GM20431 (cell line): ENCODE results near the gene DMRTC2.

Source experiments
- in situ Hi-C: fragments of 300-500 bp; cut with MseI, MboI; formaldehyde crosslinking; loops from one replicate; pipeline ENCODE4 v1.15.0; 2020; ENCODE audit warnings: low sequenced_read_pairs; ENCODE audit not compliant: unreplicated experiment

DMRTC2 gene

DNA sequence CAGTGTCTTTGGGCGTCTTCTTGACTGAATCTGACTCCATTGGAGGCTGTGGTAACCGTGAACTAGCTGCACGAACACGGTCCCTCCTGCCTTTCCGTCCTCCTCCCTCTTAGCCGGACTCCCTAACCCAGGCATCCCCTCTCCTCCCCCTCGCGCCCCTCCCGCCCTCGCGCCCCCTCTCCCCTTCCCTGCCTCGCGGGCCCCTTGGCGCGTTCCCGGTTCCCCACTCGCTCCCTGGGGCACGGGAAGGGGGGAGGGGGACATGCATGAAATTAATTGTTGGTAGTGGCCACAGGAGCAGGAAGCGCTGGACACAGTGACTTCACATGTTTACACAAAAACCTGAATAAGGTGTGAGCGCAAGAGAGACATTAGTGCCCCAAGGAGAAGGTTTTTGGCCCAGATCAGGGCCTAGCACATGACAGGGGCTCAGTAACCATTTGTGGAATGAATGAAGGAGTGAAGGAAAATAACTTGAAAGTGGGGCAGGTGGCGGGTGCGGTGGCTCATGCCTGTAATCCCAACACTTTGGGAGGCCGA, 279 bp downstream of the DMRTC2 start:
- in situ Hi-C loops, result no loop called here

DNA sequence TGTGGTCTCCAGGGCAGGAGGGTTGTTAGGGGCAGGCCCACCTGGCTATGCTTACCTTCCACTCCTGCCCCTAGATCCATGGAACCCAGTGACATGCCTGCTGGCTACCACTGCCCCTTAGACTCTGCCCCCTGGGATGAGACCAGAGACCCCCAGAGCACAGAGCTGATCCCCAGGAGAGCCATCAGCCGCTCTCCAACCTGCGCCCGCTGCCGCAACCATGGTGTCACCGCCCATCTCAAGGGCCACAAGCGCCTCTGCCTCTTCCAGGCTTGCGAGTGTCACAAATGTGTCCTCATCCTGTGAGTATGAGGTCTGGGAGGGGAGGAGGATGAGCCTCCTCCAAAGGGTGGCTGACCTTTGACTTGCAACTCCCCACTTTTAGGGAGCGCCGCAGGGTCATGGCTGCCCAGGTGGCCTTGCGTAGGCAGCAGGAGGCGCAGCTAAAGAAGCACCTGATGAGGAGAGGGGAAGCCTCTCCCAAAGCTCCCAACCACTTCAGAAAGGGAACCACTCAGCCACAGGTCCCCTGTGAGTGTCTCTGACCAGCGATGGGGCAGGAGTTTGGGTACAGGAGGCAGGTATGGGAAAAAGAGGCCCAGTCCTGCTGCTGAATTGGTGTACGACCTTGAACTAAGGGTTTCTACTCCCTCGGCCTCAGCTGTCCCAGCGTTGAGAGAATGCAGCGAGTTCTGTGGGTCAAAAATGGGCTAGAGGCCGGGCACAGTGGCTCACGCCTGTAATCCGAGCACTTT, 2.7 kb downstream of the DMRTC2 start:
- in situ Hi-C loops, result no loop called here

DNA sequence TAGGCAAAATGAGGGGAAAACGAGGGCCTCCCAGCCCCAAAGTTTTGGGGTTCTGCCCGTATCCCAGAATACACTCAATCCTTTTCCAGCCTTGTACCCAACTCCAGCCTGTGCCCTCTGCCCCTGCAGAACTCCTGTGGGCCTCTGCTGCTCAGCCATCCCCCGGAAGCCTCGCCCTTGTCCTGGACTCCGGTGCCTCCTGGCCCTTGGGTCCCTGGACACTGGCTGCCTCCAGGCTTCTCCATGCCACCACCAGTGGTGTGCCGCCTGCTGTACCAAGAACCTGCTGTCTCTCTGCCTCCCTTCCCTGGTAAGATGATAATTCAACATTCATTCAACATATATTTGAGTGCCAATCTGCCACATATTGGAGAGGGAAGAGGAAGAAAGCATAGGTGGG, 3.8 kb downstream of the DMRTC2 start:
- in situ Hi-C loops, result no loop called here

DNA sequence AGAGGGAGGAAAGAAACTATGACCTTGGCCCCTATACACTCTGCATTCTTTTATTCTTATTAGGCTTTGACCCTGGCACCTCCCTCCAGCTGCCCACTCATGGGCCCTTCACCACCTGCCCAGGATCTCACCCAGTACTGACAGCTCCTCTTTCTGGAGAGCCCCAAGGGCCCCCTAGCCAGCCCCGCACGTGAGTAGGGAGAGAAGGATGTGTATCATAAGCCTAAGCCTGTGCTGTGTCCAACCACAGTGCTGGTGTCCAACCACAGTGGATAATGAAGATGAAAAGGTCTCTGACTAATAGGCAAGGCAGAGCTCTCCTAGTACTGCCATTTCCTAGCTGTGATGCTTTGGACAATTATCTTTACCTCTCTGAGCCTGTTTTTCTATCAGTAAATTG, 4.2 kb downstream of the DMRTC2 start:
- in situ Hi-C loops, result no loop called here

DNA sequence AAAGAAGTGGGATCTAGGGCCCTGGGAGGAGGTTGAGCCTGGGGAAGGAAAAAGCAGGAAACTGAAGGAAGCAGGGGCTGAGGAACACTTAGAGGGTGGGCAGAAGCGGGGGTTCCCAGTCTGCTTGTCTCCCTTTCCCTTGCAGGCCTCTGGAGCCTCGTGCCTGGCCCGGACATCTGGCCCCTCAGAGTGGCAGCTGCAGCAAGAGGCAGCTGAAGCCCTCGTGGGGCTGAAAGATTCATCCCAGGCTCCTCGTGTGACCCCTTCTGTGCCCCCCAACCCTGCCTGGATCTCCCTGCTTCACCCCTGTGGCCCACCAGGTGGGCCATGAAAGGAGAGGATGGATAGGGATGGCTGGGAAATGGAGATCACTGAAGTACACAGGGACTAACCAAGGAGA, 5.5 kb downstream of the DMRTC2 start:
- in situ Hi-C loops, result no loop called here

DNA sequence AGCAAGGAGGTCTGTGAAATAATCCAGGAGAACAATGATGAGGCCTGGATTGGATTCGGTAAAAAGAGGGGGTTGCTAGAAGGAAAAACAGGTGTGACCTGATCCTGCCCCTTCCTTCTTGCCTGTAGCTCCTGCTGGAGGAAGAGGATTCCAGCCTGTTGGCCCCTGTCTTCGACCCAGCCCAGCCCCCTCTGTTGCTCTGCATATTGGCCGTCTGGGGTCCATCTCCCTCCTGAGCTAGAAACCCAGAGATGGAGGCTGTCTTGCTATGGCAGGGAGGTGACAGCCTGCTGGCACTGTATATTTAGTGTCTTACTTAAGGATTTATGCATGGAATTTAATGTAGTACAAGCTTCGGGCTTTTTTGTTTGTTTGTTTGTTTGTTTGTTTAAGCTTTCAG, 6.6 kb downstream of the DMRTC2 start:
- in situ Hi-C loops, result no loop called here

DNA sequence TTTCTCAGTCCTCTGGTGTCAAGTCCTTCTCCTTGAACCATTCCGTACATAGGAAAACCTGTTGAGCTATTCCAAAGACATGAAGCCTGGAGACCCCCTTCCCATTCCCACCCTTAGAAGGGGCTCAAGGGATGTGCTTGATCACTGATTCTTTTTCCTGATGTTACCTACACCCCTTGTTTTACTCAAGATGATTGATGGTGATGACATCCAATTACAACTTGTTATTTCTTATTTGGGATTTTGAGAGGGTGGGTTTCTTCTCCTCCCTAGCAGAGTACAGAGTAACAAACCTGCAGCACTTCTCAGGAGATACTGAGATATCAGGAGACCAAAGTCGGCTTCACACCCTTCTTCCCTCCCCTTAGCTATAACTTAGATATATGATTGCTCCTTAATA, 8.5 kb downstream of the DMRTC2 start:
- in situ Hi-C loops, result no loop called here

DNA sequence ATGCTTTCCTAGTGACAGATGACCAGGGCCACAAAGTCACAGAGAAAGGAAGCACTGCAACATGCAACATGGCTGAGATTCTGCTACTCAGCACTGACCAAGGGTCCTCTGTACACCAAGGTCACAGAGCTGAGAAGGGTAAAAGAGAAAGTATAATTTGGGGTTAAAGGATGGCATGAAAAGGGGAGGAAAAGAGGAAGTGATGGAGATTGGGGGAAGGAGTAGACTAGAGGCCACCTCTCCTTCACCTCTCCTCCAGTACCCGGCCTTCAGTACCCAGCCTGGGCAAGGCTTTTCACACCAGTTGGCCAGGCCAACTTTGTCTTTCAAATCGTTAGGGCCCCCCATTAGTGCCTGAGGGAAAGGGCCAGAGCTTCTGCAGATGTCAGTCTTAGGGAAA, 8.9 kb downstream of the DMRTC2 start:
- in situ Hi-C loops, result no loop called here

DNA sequence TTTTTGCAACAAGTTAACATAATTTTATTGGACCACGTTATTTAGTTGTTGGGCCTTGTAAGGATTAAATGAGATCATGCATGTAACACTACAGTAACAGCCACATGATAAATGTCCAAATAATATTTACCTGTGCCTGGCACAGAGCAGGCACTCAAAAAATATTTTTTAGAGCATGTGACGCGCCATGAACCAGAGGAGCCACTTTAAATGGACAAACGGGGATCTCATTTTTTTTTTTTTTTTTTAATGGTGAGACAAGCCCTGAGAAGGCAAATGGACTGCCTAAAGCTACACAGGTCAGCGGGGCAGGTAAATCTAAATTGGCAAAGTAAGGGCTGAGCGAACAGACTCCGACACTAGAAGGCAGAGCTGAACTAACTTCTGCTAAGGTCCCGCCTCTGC, 14.4 kb downstream of the DMRTC2 start:
- in situ Hi-C loops, result no loop called here

DNA sequence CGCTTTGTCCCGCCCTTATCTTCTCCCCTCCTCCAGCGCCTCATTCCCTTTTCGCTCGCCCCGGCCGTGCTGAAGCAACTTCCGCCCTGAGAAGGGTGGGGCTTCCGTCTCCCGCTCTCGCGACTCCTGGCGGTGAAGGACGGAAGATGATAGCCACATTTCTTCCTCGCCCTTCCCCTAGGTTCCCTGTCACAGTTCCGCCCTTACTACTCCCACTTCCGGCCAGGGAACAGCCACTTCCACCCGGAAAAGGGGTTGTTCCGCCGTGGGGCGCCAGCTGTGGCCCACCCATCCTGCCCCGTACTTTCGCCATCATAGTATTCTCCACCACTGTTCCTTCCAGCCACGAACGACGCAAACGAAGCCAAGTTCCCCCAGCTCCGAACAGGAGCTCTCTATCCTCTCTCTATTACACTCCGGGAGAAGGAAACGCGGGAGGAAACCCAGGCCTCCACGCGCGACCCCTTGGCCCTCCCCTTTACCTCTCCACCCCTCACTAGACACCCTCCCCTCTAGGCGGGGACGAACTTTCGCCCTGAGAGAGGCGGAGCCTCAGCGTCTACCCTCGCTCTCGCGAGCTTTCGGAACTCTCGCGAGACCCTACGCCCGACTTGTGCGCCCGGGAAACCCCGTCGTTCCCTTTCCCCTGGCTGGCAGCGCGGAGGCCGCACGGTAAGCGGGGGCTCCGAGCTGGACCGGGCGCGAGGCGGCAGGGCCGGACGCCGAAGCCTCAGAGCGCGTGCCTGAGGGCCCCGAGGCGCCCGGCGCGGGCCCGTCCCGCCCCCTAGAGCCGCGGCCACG, 15.0 kb downstream of the DMRTC2 start, which contains the start of gene RPS19:
Gene RPS19, plus strand, starts transcription at position 638 of the 801 bp plus-strand sequence. CDS start 520 bp downstream, outside the sequence.
- in situ Hi-C loops, result no loop called here

DNA sequence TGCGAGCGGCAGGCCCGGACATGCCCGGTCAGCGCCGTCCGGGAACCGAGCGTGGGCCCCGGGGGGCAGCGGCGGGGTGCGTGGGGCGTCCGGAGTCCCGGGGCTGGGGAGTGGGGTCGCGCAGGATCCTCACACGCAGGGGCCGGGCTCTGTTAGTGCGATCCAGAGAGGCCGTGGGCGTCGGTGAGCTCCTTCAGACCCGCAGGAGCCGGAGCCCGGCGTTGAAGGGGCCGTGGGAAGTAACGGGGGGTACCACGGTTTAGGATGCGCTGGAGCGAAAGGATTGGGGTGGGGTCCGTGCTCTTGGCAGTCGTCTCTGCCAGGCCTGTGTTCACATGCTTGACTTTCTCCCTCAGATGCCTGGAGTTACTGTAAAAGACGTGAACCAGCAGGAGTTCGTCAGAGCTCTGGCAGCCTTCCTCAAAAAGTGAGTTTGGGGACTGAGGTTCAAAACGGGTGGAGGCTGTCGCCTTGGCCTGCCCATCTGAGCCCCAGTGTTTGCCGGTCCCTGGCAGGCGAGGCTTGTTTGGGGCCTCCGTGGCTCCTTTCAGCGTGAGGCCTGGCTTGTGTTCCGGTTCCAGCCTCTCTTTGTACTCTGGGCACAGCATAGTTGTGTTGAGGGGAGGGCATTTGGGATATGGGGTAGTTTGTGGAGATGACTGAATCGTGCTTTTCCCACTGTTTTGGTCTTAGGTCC, 15.7 kb downstream of the DMRTC2 start:
- in situ Hi-C loops, result no loop called here

DNA sequence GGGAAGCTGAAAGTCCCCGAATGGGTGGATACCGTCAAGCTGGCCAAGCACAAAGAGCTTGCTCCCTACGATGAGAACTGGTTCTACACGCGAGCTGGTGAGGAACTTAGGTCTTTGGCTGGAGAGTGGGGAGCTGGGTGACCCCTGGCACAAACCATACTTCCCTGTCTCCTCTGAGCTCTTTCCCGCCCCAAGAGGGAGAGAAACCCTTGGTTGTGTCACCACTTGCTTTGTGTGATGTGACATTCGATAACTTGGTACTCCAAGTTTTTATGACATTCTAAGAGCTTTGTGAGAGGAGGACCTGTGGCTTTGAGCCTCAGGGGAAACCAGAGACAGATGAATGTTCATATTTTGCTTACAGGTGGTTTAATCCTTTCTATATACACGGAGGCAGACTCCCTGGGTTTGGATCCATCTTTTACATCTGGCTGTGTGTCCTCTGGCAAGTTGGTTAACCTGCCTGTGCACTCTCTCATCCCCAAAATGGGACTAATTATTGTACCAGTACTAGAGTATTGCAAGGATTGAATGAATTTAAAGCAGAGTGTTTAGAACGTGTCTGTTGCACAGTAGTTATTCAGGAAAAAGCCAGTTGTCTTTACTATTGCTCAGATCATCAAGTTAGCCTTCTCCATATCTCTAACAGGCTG, 16.4 kb downstream of the DMRTC2 start:
- in situ Hi-C loops, result no loop called here

DNA sequence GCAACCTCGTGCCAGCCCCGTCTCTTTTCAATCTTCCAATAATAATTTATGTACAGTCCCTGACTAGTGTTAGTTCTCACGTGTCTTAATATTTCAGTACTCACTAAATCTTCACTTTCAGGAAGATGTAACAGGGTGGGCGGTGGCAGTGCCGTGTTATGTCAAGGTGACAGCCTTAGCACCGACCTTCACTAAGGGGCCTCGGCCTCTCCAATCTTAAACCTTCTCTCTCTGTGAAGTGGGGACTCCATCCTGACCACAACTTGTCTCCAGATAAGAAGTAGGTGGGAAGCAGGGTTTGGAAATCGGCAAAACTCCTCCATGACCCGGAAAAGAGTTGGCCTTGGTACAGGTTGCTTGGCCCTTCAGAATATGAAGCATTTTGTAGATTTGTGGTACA, 17.0 kb downstream of the DMRTC2 start:
- in situ Hi-C loops, result no loop called here

DNA sequence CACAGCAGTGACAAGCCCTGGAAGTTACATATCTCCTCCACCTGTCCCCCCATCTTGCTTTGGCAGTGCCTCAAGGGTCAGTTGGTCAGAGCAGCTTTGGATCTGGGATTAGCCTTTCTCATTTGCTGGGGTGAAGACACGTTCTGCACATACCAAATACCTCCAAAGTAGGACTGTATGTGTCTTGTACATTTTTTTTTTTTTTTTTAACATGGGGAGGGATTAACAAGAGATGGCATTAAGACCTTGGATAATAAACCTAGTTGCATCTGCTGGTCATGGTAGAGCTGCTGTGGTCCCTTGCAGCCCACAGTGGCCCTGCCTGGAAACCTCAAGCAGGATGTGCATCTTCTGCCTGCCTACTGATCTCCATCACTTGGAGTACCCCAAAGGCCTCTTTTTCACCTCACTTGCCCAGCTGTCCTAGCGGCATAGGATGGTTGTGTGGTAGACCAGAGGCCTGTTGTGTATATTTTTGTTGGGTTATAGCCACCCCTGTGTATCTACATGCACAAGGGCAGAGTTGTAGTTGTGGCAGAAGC, 17.7 kb downstream of the DMRTC2 start:
- in situ Hi-C loops, result no loop called here

DNA sequence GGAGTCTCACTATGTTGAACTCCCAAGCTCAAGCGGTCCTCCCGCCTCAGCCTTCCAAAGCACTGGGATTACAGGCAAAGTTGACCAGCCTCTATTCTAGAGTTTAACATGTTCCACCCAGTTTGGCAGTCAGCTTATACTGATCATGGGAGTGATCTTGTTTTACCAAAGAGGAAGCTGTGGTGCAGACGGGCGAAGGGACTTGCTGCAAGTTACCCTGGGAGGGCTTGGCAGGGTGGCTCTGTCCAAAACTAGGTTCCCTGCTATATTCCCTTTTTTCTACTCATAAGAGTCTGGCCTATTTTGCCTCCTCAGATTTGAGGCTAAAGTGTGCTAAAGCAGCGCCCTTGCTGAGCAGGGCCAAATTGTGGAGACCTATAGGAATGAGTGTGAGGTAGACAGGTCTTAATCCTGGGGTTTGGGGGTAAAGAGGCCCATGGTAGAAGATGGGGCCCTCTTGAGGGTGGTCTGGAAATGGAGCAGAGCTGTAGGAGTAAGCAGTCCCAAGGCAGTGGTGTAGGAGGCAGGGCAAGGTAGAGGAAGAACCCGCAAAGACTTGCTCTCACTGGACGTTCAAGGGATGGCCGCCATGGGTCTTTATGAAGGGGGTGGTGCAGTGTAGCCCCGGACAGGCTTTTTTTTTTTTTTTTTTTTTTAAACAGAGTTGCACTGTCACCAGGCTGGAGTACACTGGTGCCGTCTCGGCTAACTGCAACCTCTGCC, 18.5 kb downstream of the DMRTC2 start:
- in situ Hi-C loops, result no loop called here

DNA sequence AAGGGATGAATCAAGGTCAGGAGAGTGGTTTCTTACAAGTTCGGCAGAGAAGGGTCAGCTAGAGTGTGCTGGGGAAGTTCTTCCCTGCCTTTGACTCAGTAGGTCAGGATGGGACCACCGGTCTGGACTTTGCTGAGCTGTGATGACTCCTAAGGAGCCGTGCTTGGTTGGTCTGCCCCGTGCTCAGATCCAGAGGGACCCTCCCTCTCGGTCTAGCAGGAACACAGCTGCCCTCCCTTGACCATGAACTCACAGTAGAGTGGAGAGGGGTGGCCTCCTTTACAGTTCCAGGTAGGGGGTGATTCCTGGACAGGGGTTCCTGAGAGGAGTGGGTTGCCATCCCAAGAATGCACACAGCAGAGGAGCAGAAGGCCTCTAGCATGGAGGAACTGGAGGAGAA, 19.5 kb downstream of the DMRTC2 start:
- in situ Hi-C loops, result no loop called here

DNA sequence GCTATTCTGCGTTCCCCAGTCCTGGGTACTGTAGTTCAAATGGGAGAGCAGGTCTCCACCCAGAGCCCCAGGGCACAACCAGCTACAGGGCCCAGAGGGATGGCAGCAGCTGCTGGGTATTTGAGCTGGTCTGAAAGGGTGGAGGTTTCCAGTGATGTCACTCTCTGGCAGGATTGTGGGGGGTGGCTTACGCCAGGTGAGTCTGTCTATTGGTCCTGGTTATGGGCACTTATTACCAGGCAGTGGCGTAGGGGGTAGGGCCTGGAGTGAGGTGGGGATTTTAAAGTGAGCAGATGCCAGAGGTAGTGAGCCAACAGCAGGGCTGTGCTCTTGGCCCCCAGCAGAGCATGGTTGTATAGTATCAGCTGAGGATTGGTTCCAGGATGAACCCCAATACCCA, 21.4 kb downstream of the DMRTC2 start:
- in situ Hi-C loops, result no loop called here

DNA sequence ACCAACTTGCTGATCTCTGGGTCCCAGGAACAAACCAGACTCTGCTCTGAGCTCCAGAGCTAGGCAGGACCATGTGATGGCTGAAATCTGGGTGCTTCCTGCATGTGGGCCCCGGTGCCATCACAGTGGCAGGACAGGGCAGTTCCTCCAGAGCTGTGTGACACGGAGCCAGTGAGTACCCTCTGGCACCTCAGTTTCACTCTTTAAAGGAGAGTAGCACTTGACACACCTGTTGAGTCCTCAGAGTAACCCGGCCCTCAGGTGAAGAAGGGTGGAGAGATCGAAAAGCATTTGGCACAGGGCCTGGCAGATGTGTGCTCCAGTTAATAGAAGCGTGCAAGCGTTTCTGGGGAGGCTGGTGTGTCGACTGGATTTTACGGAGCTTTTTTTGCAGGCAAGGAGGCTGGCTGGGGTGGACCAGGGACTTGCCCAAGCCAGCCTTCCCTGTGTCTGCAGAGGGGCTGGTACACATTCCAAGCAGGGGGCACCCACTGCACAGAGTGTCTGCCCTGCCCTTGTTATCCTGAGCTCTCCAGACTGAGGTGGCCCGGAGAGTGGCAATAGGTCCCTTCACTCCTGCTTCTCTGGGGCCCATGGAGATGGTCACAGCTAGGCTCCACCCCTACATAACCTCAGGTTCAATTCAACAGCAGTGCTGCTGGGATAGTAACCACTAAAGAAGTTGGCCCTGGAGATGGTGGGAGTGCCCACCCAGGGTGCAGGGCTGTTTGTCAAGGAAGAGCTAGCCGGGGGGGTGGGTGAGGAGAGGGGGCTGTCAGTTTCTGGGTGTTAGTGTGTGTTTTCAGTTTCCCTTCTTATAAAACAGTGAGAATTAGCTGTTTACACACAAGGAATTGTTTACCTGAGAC, 23.5 kb downstream of the DMRTC2 start:
- in situ Hi-C loops, result no loop called here

DNA sequence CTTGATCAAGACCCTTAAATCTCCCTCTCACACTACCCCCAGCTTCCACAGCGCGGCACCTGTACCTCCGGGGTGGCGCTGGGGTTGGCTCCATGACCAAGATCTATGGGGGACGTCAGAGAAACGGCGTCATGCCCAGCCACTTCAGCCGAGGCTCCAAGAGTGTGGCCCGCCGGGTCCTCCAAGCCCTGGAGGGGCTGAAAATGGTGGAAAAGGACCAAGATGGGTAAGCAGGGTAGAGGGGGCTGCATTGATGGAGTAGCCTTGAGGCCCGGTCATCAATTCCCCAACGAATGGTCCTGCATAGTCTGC, 24.1 kb downstream of the DMRTC2 start:
- in situ Hi-C loops, result no loop called here
